ENCODE data around the gene EPS8L2. TPM values are rescaled to one million over a fixed set of nuclear protein-coding genes. Genes with fewer than 3 reads are reported as not detected.

Gene EPS8L2
- total RNA-seq, 2 donors from 2014 or later = 92.1 to 114 TPM

GRCh38 chr11:691710-692590 is 14.1 kb upstream of the EPS8L2 start:
- 89% methylated on average over 18 of the region's 18 CpGs for WGBS
- H3K4me1 ChIP-seq (replicated peaks) = peaks cover 23% of the 10 kb centered on the region

GRCh38 chr11:692824-693414 is 13.1 kb upstream of the EPS8L2 start:
- H3K4me3 ChIP-seq = no peak overlapping the region
- no peaks in the 10 kb centered on the region for H3K27me3 ChIP-seq (replicated peaks; ENCODE audit: insufficient read depth)
- intact Hi-C loops (cut with DNase I) = no loop called here
- DNase-seq (ENCODE audit: low spot score) = peak; percentile 56
- no peak for TF ChIP-seq POLR2AphosphoS5 (IDR thresholded peaks at IDR 0.05)
- no peak for TF ChIP-seq POLR2A (IDR thresholded peaks at IDR 0.05)
- peak in 1 of 4 experiments; percentile 10 for TF ChIP-seq CTCF (IDR thresholded peaks at IDR 0.05)
- H3K9me3 ChIP-seq = no peaks in the 10 kb centered on the region
- peaks cover 32% of the 10 kb centered on the region for H3K4me1 ChIP-seq (replicated peaks)
- no peaks in the 10 kb centered on the region for H3K36me3 ChIP-seq
- H3K27ac ChIP-seq = peak overlapping the region; percentile 35 to 99
- 38% methylated on average over 23 of the region's 23 CpGs for WGBS

More at GRCh38 chr11:691710-692590, 14.1 kb upstream of the EPS8L2 start:
- intact Hi-C loops (cut with DNase I) = no loop called here
- H3K27me3 ChIP-seq (replicated peaks; ENCODE audit: insufficient read depth) = no peaks in the 10 kb centered on the region
- TF ChIP-seq POLR2A (IDR thresholded peaks at IDR 0.05) (no peak), POLR2AphosphoS5 (IDR thresholded peaks at IDR 0.05) (no peak), CTCF (IDR thresholded peaks at IDR 0.05) (no peak)
- H3K9me3 ChIP-seq = no peaks in the 10 kb centered on the region
- H3K4me3 ChIP-seq = no peak overlapping the region
- H3K36me3 ChIP-seq = no peaks in the 10 kb centered on the region
- no peak for DNase-seq (ENCODE audit: low spot score)
- H3K27ac ChIP-seq = peak overlapping the region; percentile 10 to 99

- H3K4me3 ChIP-seq = no peak overlapping the region
- no peaks in the 10 kb centered on the region for H3K27me3 ChIP-seq (replicated peaks; ENCODE audit: insufficient read depth)
- no peaks in the 10 kb centered on the region for H3K36me3 ChIP-seq
- WGBS = 30% methylated on average over 13 of the region's 13 CpGs
- peaks cover 32% of the 10 kb centered on the region for H3K4me1 ChIP-seq (replicated peaks)
- TF ChIP-seq CTCF (IDR thresholded peaks at IDR 0.05) = no peak
- no peak for TF ChIP-seq POLR2AphosphoS5 (IDR thresholded peaks at IDR 0.05)
- no peak for TF ChIP-seq POLR2A (IDR thresholded peaks at IDR 0.05)
- no peak for DNase-seq (ENCODE audit: low spot score)
- intact Hi-C loops (cut with DNase I) = no loop called here
- H3K9me3 ChIP-seq = no peaks in the 10 kb centered on the region
- peak overlapping the region; percentile 35 to 99 for H3K27ac ChIP-seq
Measured at GRCh38 chr11:693415-693831, 12.6 kb upstream of the EPS8L2 start.

GRCh38 chr11:693887-694562 is 12.0 kb upstream of the EPS8L2 start:
- H3K4me3 ChIP-seq = peak overlapping the region; percentile 83 to 86
- intact Hi-C loops (cut with DNase I) = no loop called here
- H3K36me3 ChIP-seq = no peaks in the 10 kb centered on the region
- H3K27ac ChIP-seq = peak overlapping the region; percentile 35 to 99
- TF ChIP-seq POLR2AphosphoS5 (IDR thresholded peaks at IDR 0.05) = no peak
- TF ChIP-seq POLR2A (IDR thresholded peaks at IDR 0.05) = no peak
- TF ChIP-seq CTCF (IDR thresholded peaks at IDR 0.05) = no peak
- no peaks in the 10 kb centered on the region for H3K27me3 ChIP-seq (replicated peaks; ENCODE audit: insufficient read depth)
- 62% methylated on average over 15 of the region's 15 CpGs for WGBS
- H3K9me3 ChIP-seq = no peaks in the 10 kb centered on the region
- DNase-seq (ENCODE audit: low spot score) = no peak
- H3K4me1 ChIP-seq (replicated peaks) = peaks cover 32% of the 10 kb centered on the region

Data from prostate gland (tissue), 2 donors.